ENCODE data around the gene ANKDD1B. TPM values are rescaled to one million over a fixed set of nuclear protein-coding genes. Genes with fewer than 3 reads are reported as not detected.

The ANKDD1B gene
- total RNA-seq, 2 donors from 2014 or later, result 1.9 to 2.7 TPM

GRCh38 chr5:75623846-75624245, 12.6 kb downstream of the ANKDD1B start:
- Histone ChIP-seq H3K27ac (peak overlapping the region; percentile 41 to 45), H3K36me3 (no peaks in the 10 kb centered on the region), H3K9me3 (no peaks in the 10 kb centered on the region), H3K4me3 (no peak overlapping the region), H3K4me1 (replicated peaks) (peaks cover 8% of the 10 kb centered on the region), H3K27me3 (replicated peaks; ENCODE audit: insufficient read depth) (no peaks in the 10 kb centered on the region)
- TF ChIP-seq CTCF (IDR thresholded peaks at IDR 0.05) (no peak), POLR2AphosphoS5 (IDR thresholded peaks at IDR 0.05) (peak; percentile 22), POLR2A (IDR thresholded peaks at IDR 0.05) (no peak)
- DNase-seq (ENCODE audit: low spot score), result no peak
- intact Hi-C loops (cut with DNase I), result no loop called here

- Histone ChIP-seq H3K4me1 (replicated peaks) (no peaks in the 10 kb centered on the region), H3K27me3 (replicated peaks; ENCODE audit: insufficient read depth) (no peaks in the 10 kb centered on the region), H3K9me3 (no peaks in the 10 kb centered on the region), H3K36me3 (no peaks in the 10 kb centered on the region), H3K4me3 (no peak overlapping the region), H3K27ac (no peak overlapping the region)
- intact Hi-C loops (cut with DNase I), result no loop called here
- no peak for DNase-seq (ENCODE audit: low spot score)
- TF ChIP-seq POLR2A (IDR thresholded peaks at IDR 0.05) (no peak), CTCF (IDR thresholded peaks at IDR 0.05) (no peak), POLR2AphosphoS5 (IDR thresholded peaks at IDR 0.05) (no peak)
Observed at GRCh38 chr5:75626959-75627358, 15.7 kb downstream of the ANKDD1B start.

- TF ChIP-seq CTCF (IDR thresholded peaks at IDR 0.05), result no peak
- no peak for TF ChIP-seq POLR2A (IDR thresholded peaks at IDR 0.05)
- no peak for TF ChIP-seq POLR2AphosphoS5 (IDR thresholded peaks at IDR 0.05)
- no peak overlapping the region for H3K27ac ChIP-seq
- no peak overlapping the region for H3K4me3 ChIP-seq
- H3K4me1 ChIP-seq (replicated peaks), result no peaks in the 10 kb centered on the region
- no peaks in the 10 kb centered on the region for H3K27me3 ChIP-seq (replicated peaks; ENCODE audit: insufficient read depth)
- no peaks in the 10 kb centered on the region for H3K9me3 ChIP-seq
- WGBS, result 88% methylated on average over 1 of the region's 1 CpG
- intact Hi-C loops (cut with DNase I), result no loop called here
- H3K36me3 ChIP-seq, result no peaks in the 10 kb centered on the region
- DNase-seq (ENCODE audit: low spot score), result no peak
Observed at GRCh38 chr5:75627801-75628200, 16.5 kb downstream of the ANKDD1B start.

- intact Hi-C loops (cut with DNase I), result no loop called here
- Histone ChIP-seq H3K4me1 (replicated peaks) (no peaks in the 10 kb centered on the region), H3K27me3 (replicated peaks; ENCODE audit: insufficient read depth) (no peaks in the 10 kb centered on the region), H3K9me3 (no peaks in the 10 kb centered on the region), H3K36me3 (no peaks in the 10 kb centered on the region), H3K27ac (no peak overlapping the region), H3K4me3 (no peak overlapping the region)
- no peak for DNase-seq (ENCODE audit: low spot score)
- TF ChIP-seq POLR2A (IDR thresholded peaks at IDR 0.05) (no peak), CTCF (IDR thresholded peaks at IDR 0.05) (no peak), POLR2AphosphoS5 (IDR thresholded peaks at IDR 0.05) (no peak)
- WGBS, result 92% methylated on average over 2 of the region's 2 CpGs
Observed at GRCh38 chr5:75630875-75631274, 19.6 kb downstream of the ANKDD1B start.

- H3K4me3 ChIP-seq, result no peak overlapping the region
- H3K4me1 ChIP-seq (replicated peaks), result no peaks in the 10 kb centered on the region
- no peak overlapping the region for H3K27ac ChIP-seq
- no peaks in the 10 kb centered on the region for H3K27me3 ChIP-seq (replicated peaks; ENCODE audit: insufficient read depth)
- TF ChIP-seq POLR2A (IDR thresholded peaks at IDR 0.05), result no peak
- no peak for TF ChIP-seq POLR2AphosphoS5 (IDR thresholded peaks at IDR 0.05)
- TF ChIP-seq CTCF (IDR thresholded peaks at IDR 0.05), result no peak
- 100% methylated on average over 1 of the region's 1 CpG for WGBS
- intact Hi-C loops (cut with DNase I), result no loop called here
- no peaks in the 10 kb centered on the region for H3K36me3 ChIP-seq
- H3K9me3 ChIP-seq, result no peaks in the 10 kb centered on the region
- no peak for DNase-seq (ENCODE audit: low spot score)
Observed at GRCh38 chr5:75632321-75632720, 21.1 kb downstream of the ANKDD1B start.

Data from prostate gland (tissue), 2 donors.